HepG2 (cell line): ENCODE results near the gene PIP4K2B. TPM values are rescaled to one million over a fixed set of nuclear protein-coding genes. Genes with fewer than 3 reads are reported as not detected.
A peak's percentile ranks its signal among the peaks of the same experiment; 100 is the strongest.

Source experiments
- ATAC-seq: fragments of 200-7000 bp; cut with Tn5 transposase; 3 replicates; pipeline ENCODE4 v1.9.1; 2020; ENCODE audit warnings: mild to moderate bottlenecking, moderate library complexity
- BruUV-seq: library from RNA; stranded (reverse); fragments of 400-500 nt; replicated peaks from 2 replicates; lab custom pipeline; 2021; lab: Mats Ljungman, UMichigan
- CTCF ChIA-PET: fragments of 300-600 bp; formaldehyde crosslinking; extraction: SDS; loops from one replicate; lab custom pipeline; 2021; ENCODE audit warnings: low total read pairs, inconsistent platforms, low intra/inter-chr PET ratio; lab: Yijun Ruan, JAX
- POLR2A ChIA-PET: fragments of 350-600 bp; sonication (Branson Sonifier 250); formaldehyde crosslinking; loops from one replicate; lab custom pipeline; 2020; ENCODE audit warnings: antibody characterized with exemption, inconsistent platforms; lab: Yijun Ruan, JAX
- DNase-seq: peaks from one replicate; pipeline ENCODE4 v3.0.0-alpha.2; 2015; ENCODE audit warnings: low spot score
- FAIRE-seq: peaks from 3 replicates; lab custom pipeline; 2011; peaks lifted over from hg19 to GRCh38; lab: Jason Lieb, UNC
- H2AFZ ChIP-seq: one replicate; pipeline ENCODE4 v1.6.1; 2011; ENCODE audit warnings: low read length, inconsistent platforms
- H3K27ac ChIP-seq: fragments of 300-600 bp; 3 replicates; pipeline ENCODE4 v1.8.0; 2011; ENCODE audit warnings: mixed run types, mild to moderate bottlenecking, mixed read lengths, low read length, inconsistent platforms; ENCODE audit not compliant: insufficient read depth; ENCODE audit errors: extremely low read length
- H3K27me3 ChIP-seq, 2 experiments: fragments of 200-600 bp in 1 of 2; 2 replicates in 1 of 2; 3 replicates in 1 of 2; pipeline versions ENCODE4 v1.6.0 to v1.8.0; 2011; ENCODE audit warnings: low read length in 2 of 2, mild to moderate bottlenecking in 2 of 2, moderate library complexity in 2 of 2, inconsistent platforms in 1 of 2; ENCODE audit not compliant: insufficient read depth in 2 of 2, control insufficient read depth in 1 of 2
- H3K36me3 ChIP-seq, 2 experiments: fragments of 200-600 bp in 1 of 2; replicated peaks in 1 of 2; 2 replicates in 1 of 2; 3 replicates in 1 of 2; pipeline versions ENCODE4 v1.5.1 to v1.8.0; 2011; ENCODE audit warnings: low read length in 2 of 2, inconsistent platforms in 1 of 2; ENCODE audit not compliant: insufficient read depth in 2 of 2, control insufficient read depth in 1 of 2
- H3K4me1 ChIP-seq: 2 replicates; pipeline ENCODE4 v1.5.1; 2012; ENCODE audit warnings: low read length, inconsistent platforms; ENCODE audit not compliant: insufficient read depth
- H3K4me2 ChIP-seq: 2 replicates; pipeline ENCODE4 v1.6.0; 2011; ENCODE audit warnings: low read depth, low read length, inconsistent platforms
- H3K4me3 ChIP-seq, 3 experiments: fragments of 200-600 bp in 1 of 3; sonication (generic), shearing (Covaris generic) in 1 of 3; replicated peaks in 1 of 3; 2 replicates each; pipeline ENCODE4 v1.5.1; 2011 to 2016; ENCODE audit warnings: low read length in 3 of 3, inconsistent platforms in 2 of 3, low read depth in 2 of 3, mild to moderate bottlenecking in 2 of 3, control low read depth in 1 of 3, mixed read lengths in 1 of 3; ENCODE audit not compliant: insufficient read depth in 1 of 3
- H3K79me2 ChIP-seq: one replicate; pipeline ENCODE4 v1.6.1; 2011; ENCODE audit warnings: low read length, inconsistent platforms; ENCODE audit not compliant: insufficient read depth
- H3K9ac ChIP-seq: 2 replicates; pipeline ENCODE4 v1.6.0; 2011; ENCODE audit warnings: mild to moderate bottlenecking, low read depth, low read length, inconsistent platforms; ENCODE audit not compliant: insufficient read depth
- H3K9me3 ChIP-seq: 2 replicates; pipeline ENCODE4 v1.5.1; 2012; ENCODE audit warnings: mild to moderate bottlenecking, low read length
- H4K20me1 ChIP-seq: 2 replicates; pipeline ENCODE4 v1.6.0; 2011; ENCODE audit warnings: inconsistent platforms, mild to moderate bottlenecking, low read length, moderate library complexity; ENCODE audit not compliant: insufficient read depth
- AGO2 ChIP-seq: fragments of 200-400 bp; formaldehyde crosslinking; optimal IDR thresholded peaks from 2 replicates; pipeline ENCODE3; 2017; ENCODE audit warnings: mild to moderate bottlenecking, low read depth, low read length, moderate library complexity
- EP300 ChIP-seq, 3 experiments: sonication (generic) in 1 of 3; formaldehyde crosslinking in 1 of 3; IDR thresholded peaks; 2 replicates each; pipeline versions ENCODE4 v1.5.1 to v1.6.1; 2011 to 2020; ENCODE audit warnings: low read depth in 2 of 3, low read length in 2 of 3, borderline replicate concordance in 1 of 3, improper control_type of control experiment in 1 of 3, mild to moderate bottlenecking in 1 of 3, missing genetic modification reagents in 1 of 3, moderate library complexity in 1 of 3
- MATR3 ChIP-seq: sonication (generic); formaldehyde crosslinking; IDR thresholded peaks from 2 replicates; pipeline ENCODE4 v1.4.0; 2020; ENCODE audit warnings: missing genetic modification reagents
- NFKBIZ ChIP-seq: IDR thresholded peaks from 2 replicates; pipeline ENCODE4 v1.6.1; 2018; ENCODE audit warnings: missing genetic modification reagents, missing compliant biosample characterization
- POGK ChIP-seq: sonication (generic); formaldehyde crosslinking; conservative IDR thresholded peaks from 2 replicates; pipeline ENCODE4 v1.8.0; 2022; ENCODE audit warnings: mild to moderate bottlenecking, moderate library complexity, missing genetic modification reagents
- POLR2A ChIP-seq, 2 experiments: IDR thresholded peaks; 2 replicates each; pipeline ENCODE4 v1.6.1; 2011; ENCODE audit warnings: low read depth in 2 of 2, low read length in 2 of 2, mild to moderate bottlenecking in 1 of 2, moderate library complexity in 1 of 2; ENCODE audit not compliant: insufficient read depth in 1 of 2
- SP4 ChIP-seq: sonication (generic); formaldehyde crosslinking; IDR thresholded peaks from 2 replicates; pipeline ENCODE4 v1.8.1; 2023; ENCODE audit warnings: mild to moderate bottlenecking, missing genetic modification reagents
- ZBTB40 ChIP-seq, 2 experiments: fragments of 450-650 bp in 1 of 2; sonication (generic) in 1 of 2; formaldehyde crosslinking in 1 of 2; IDR thresholded peaks; 2 replicates each; pipeline versions ENCODE4 v1.6.1 to v1.8.0; 2016 to 2022; ENCODE audit warnings: antibody characterized with exemption in 1 of 2, mild to moderate bottlenecking in 1 of 2, missing genetic modification reagents in 1 of 2
- ZNF10 ChIP-seq: sonication (generic); formaldehyde crosslinking; IDR thresholded peaks from 2 replicates; pipeline ENCODE4 v1.4.0; 2020; ENCODE audit warnings: mild to moderate bottlenecking, low read depth, missing genetic modification reagents, borderline replicate concordance
- WGBS: methylation state at CpG from one replicate; pipeline ENCODE4 v1.1.6; 2017; ENCODE audit warnings: low lambda C conversion rate; 5-methylcytosine and 5-hydroxymethylcytosine counted together
- in situ Hi-C: cut with HindIII; loops from 2 replicates; pipeline ENCODE4 v1.10.0; 2017; ENCODE audit warnings: low pct_unique_long_range_greater_than_20kb; ENCODE audit not compliant: extremely low pct_ligation_motif_present
- intact Hi-C: fragments of 100-400 bp; cut with micrococcal nuclease; formaldehyde crosslinking; loops from one replicate; pipeline ENCODE4 v1.10.0; 2022; ENCODE audit not compliant: unreplicated experiment
- polyA plus RNA-seq, 8 experiments: library from polyadenylated mRNA; depleted of rRNA in 3 of 8; stranded (reverse) in 7 of 8; unstranded in 1 of 8; fragments of >200 nt; fragmentation: Illumina TruSeq in 4 of 8; extraction: Trizol in 4 of 8; gene quantifications; 2 replicates each; pipeline versions ENCODE4 v1.2.1 to v1.2.3, GENCODE V29; 2011 to 2016; ENCODE audit warnings: low read depth in 4 of 8, missing spikeins in 1 of 8, mixed read lengths in 1 of 8; ENCODE audit not compliant: insufficient read depth in 1 of 8
- total RNA-seq, 5 experiments: library from RNA; depleted of rRNA; stranded (reverse); fragments of >200 nt; fragmentation: Illumina TruSeq; extraction: Trizol; gene quantifications; 2 replicates each; pipeline ENCODE4 v1.2.3, GENCODE V29; 2016; ENCODE audit warnings: low read depth in 1 of 5

PIP4K2B gene
- total and polyA plus RNA-seq, 2 of the 13 experiments (the other 11 are each of a cell fraction or from before 2014, with no cell fraction given), result 20.4 to 54.0 TPM

GRCh38 chr17:38731526-38732294 lies 67.6 kb downstream of the PIP4K2B start:
- no peak for ATAC-seq
- peaks cover 54% of the 10 kb centered on the region for H3K4me1 ChIP-seq
- H3K36me3 ChIP-seq, result peaks cover 12 to 32% of the 10 kb centered on the region in 2 experiments
- POLR2A ChIA-PET, result interaction anchor here (0.8 to 2.8 kb wide), 24 partner anchors 11 to 422 kb away, joined by 3 to 43 read pairs (median 6); partner anchors contain the start of genes MLLT6, PSMB3, RPL23 and SOCS7
- 84% methylated on average over 8 of the region's 8 CpGs for WGBS
- in situ Hi-C loops (loop anchor here (5.0 kb wide), 1 partner anchor 54 kb away; no protein-coding TSS in a partner anchor), intact Hi-C loops (loop anchor here (2.0 kb wide), 2 partner anchors 17 to 31 kb away; partner anchors contain the start of gene PCGF2)
- H3K9ac ChIP-seq, result peak overlapping the region; percentile 90
- peak overlapping the region; percentile 92 for H3K4me2 ChIP-seq
- peak overlapping the region; percentile 67 to 100 (median 95) for H3K4me3 ChIP-seq
- no TSS peak for BruUV-seq
- no peak for DNase-seq
- no peaks in the 10 kb centered on the region for H3K9me3 ChIP-seq
- no peak overlapping the region for H2AFZ ChIP-seq
- no peak for FAIRE-seq
- CTCF ChIA-PET, result interaction anchor here (1.1 kb wide), 1 partner anchor 126 kb away, joined by 4 read pairs; the partner anchor contains the start of gene SRCIN1
- no peaks in the 10 kb centered on the region for H3K27me3 ChIP-seq
- peaks cover 26% of the 10 kb centered on the region for H3K79me2 ChIP-seq
- H4K20me1 ChIP-seq, result peaks cover 20% of the 10 kb centered on the region; the same call in 1 of the 2 replicates
- peak overlapping the region; percentile 97 for H3K27ac ChIP-seq
- no peak for TF ChIP-seq POGK
- no peak for TF ChIP-seq ZNF10
- no peak for TF ChIP-seq MATR3 (CRISPR knock-in tag)
- 0 out of 4 replicates have a peak, but pooled peaks of 1 of the 2 experiments have one; percentile 25 for TF ChIP-seq POLR2A (IDR thresholded peaks at IDR 0.05; ENCODE audit: insufficient read depth in 1 of 2, low read depth in 2 of 2, low read length in 2 of 2)
- TF ChIP-seq AGO2, result peak; percentile 6
- TF ChIP-seq ZBTB40 (IDR thresholded peaks at IDR 0.05), result no peak
- no peak for TF ChIP-seq ZBTB40 (CRISPR knock-in tag; IDR thresholded peaks at IDR 0.05)
- no peak for TF ChIP-seq EP300 (IDR thresholded peaks at IDR 0.05; ENCODE audit: low read depth in 2 of 2, low read length in 2 of 2)
- no peak for TF ChIP-seq EP300 (CRISPR knock-in tag; IDR thresholded peaks at IDR 0.05; ENCODE audit: borderline replicate concordance)
- TF ChIP-seq NFKBIZ, result no peak
- TF ChIP-seq SP4 (CRISPR knock-in tag), result 0 out of 2 replicates have a peak, but pooled peaks have one; percentile 21
